Spleen (tissue), 3 donors: ENCODE data around the gene TMEM33.

Source experiments
- POLR2A ChIP-seq, 3 donors: fragments of 450-650 bp; IDR thresholded peaks; one replicate each; pipeline ENCODE4 v1.5.1; 2017; ENCODE audit warnings: antibody characterized with exemption in 3 of 3, mild to moderate bottlenecking in 1 of 3
- POLR2AphosphoS5 ChIP-seq, 3 donors: sonication (generic); formaldehyde crosslinking; IDR thresholded peaks; one replicate each; pipeline ENCODE4 v1.5.1; 2017; ENCODE audit warnings: antibody characterized with exemption in 3 of 3

DNA sequence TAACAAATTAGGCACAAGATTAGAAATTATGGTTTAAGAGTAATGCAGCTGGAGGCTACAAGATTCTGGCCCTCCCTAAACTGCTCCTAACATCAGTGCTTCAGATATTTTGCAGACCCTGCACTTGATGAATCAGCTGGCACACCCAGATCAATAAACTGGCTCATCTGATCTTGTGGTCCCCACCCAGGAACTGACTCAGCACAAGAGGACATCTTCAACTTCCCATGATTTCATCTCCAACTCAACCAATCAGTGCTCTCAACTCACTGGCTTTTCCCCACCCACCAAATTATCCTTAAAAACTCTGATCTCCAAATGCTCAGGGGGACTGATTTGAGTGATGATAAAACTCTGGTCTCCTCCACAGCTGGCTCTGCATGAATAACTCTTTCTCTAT, 21.7 kb upstream of the TMEM33 start:
- TF ChIP-seq POLR2A (IDR thresholded peaks at IDR 0.05) (no peak), POLR2AphosphoS5 (IDR thresholded peaks at IDR 0.05) (no peak)
